22Rv1 (cell line): ENCODE measurements around the gene LRRC8A.

ENCODE experiments used
- ZFX ChIP-seq: fragments of 450-650 bp; IDR thresholded peaks from 2 replicates; pipeline ENCODE4 v1.6.1; 2017; ENCODE audit warnings: antibody characterized with exemption, borderline replicate concordance
- TF ChIP-seq, protein P1 (sequence below): fragments of 450-650 bp; IDR thresholded peaks from 2 replicates; pipeline ENCODE4 v1.5.1; 2017; ENCODE audit warnings: mild to moderate bottlenecking

GRCh38 chr9:128906741-128907140, 24.8 kb downstream of the LRRC8A start:
- TF ChIP-seq, protein P1, sequence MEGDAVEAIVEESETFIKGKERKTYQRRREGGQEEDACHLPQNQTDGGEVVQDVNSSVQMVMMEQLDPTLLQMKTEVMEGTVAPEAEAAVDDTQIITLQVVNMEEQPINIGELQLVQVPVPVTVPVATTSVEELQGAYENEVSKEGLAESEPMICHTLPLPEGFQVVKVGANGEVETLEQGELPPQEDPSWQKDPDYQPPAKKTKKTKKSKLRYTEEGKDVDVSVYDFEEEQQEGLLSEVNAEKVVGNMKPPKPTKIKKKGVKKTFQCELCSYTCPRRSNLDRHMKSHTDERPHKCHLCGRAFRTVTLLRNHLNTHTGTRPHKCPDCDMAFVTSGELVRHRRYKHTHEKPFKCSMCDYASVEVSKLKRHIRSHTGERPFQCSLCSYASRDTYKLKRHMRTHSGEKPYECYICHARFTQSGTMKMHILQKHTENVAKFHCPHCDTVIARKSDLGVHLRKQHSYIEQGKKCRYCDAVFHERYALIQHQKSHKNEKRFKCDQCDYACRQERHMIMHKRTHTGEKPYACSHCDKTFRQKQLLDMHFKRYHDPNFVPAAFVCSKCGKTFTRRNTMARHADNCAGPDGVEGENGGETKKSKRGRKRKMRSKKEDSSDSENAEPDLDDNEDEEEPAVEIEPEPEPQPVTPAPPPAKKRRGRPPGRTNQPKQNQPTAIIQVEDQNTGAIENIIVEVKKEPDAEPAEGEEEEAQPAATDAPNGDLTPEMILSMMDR = no peak
- no peak for TF ChIP-seq ZFX
